GM19397 (cell line): Measurements from ENCODE around the gene MUC5AC.
"Not testable (repeated sequence)": the region's sequence is repeated elsewhere in the genome, so short reads cannot be mapped to it uniquely, and the experiment has no call there.

ENCODE experiments used
- ATAC-seq: cut with Tn5 transposase; IDR thresholded peaks from one replicate; pipeline ENCODE4 v1.9.1; 2021; ENCODE audit warnings: mild to moderate bottlenecking, moderate library complexity; ENCODE audit not compliant: unreplicated experiment

The MUC5AC gene

GRCh38 chr11:1147792-1148191 is 10.0 kb upstream of the MUC5AC start:
- no peak for ATAC-seq

GRCh38 chr11:1148752-1149180 is 9.0 kb upstream of the MUC5AC start:
- ATAC-seq = no peak

GRCh38 chr11:1149545-1149944 is 8.2 kb upstream of the MUC5AC start:
- no peak for ATAC-seq

GRCh38 chr11:1150116-1150515 is 7.6 kb upstream of the MUC5AC start:
- ATAC-seq = no peak

GRCh38 chr11:1150769-1151365 is 6.9 kb upstream of the MUC5AC start:
- no peak for ATAC-seq

- no peak for ATAC-seq
These were observed 6.1 kb upstream of the MUC5AC start for GRCh38 chr11:1151366-1152315.

- no peak for ATAC-seq
These were observed 5.2 kb upstream of the MUC5AC start for GRCh38 chr11:1152316-1153104.

GRCh38 chr11:1153105-1153950 is 4.4 kb upstream of the MUC5AC start:
- no peak for ATAC-seq

- no peak for ATAC-seq
These were observed 3.7 kb upstream of the MUC5AC start for GRCh38 chr11:1153951-1154493.

GRCh38 chr11:1154656-1155055 is 3.1 kb upstream of the MUC5AC start:
- not testable (repeated sequence) for ATAC-seq

GRCh38 chr11:1155274-1155693 is 2.5 kb upstream of the MUC5AC start:
- no peak for ATAC-seq

GRCh38 chr11:1156506-1157340 is 1.0 kb upstream of the MUC5AC start:
- no peak for ATAC-seq

- no peak for ATAC-seq
These were observed 460 bp upstream of the MUC5AC start for GRCh38 chr11:1157341-1157644.

- no peak for ATAC-seq
These were observed 1.1 kb downstream of the MUC5AC start for GRCh38 chr11:1158681-1159487.

- not testable (repeated sequence) for ATAC-seq
These were observed 1.9 kb downstream of the MUC5AC start for GRCh38 chr11:1159488-1160220.

GRCh38 chr11:1160231-1161101 is 2.7 kb downstream of the MUC5AC start:
- ATAC-seq = no peak
